ENCODE data around the gene KRT83. TPM values are rescaled to one million over a fixed set of nuclear protein-coding genes. Genes with fewer than 3 reads are reported as not detected.

Gene KRT83
- total and polyA plus RNA-seq, 2 donors (not counting 1 experiment from before 2014, with no cell fraction given) = not detected

DNA sequence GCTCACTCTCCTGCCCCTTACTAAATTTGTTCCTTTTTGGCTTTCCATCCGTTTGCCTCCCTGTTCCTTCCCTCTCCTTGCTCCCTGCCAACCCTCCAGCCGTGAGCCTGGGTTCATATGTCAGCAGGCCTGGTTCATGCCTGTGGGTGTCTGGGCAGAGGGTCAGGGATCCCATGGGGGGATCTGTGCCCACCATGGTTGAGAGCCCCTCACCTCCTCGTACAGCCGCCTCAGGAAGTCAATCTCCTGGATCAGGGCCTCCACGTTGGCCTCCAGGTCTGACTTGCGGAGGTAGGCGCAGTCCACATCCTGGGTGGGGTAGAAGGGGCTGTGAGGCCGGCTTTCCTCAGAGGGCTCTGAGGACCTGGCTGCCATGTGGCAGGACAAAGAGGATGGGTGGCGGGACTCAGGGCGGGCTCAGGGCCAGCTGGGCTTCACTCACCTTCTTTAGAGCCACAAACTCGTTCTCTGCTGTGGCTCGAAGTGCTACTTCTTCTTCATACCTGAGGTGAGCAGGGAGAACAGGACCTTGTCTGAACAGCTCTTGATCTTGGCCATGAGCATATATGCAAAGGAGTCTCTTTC lies 3.6 kb downstream of the KRT83 start:
- Histone ChIP-seq H3K9me3 (ENCODE audit: control extremely low read depth in 1 of 3, control insufficient read depth in 2 of 3, insufficient read depth in 1 of 3, low read length in 2 of 3) (no peaks in the 10 kb centered on the region), H3K9ac (ENCODE audit: low read length) (no peak overlapping the region), H3K27me3 (replicated peaks in 1 of 4; ENCODE audit: control extremely low read depth in 1 of 4, control insufficient read depth in 3 of 4, insufficient read depth in 4 of 4, low read length in 3 of 4) (peaks cover 0 to 19% (median 3%) of the 10 kb centered on the region in 4 experiments), H4K20me1 (ENCODE audit: control insufficient read depth, insufficient read depth, low read length, poor library complexity, severe bottlenecking) (no peaks in the 10 kb centered on the region), H3K27ac (ENCODE audit: low read length in 2 of 2) (no peak overlapping the region), H3K4me3 (ENCODE audit: control extremely low read depth in 1 of 5, extremely low read depth in 1 of 5, insufficient read depth in 1 of 5, low read depth in 2 of 5, low read length in 4 of 5) (no peak overlapping the region), H3K79me2 (ENCODE audit: control insufficient read depth, insufficient read depth, low read length) (no peaks in the 10 kb centered on the region), H3K36me3 (replicated peaks in 1 of 2; ENCODE audit: control extremely low read depth in 1 of 2, control insufficient read depth in 1 of 2, extremely low read depth in 1 of 2, insufficient read depth in 2 of 2, low read length in 1 of 2) (no peaks in the 10 kb centered on the region), H3K4me1 (ENCODE audit: control insufficient read depth in 2 of 2, insufficient read depth in 2 of 2, low read length in 2 of 2) (no peaks in the 10 kb centered on the region), H3K4me2 (replicated peaks; ENCODE audit: low read depth, low read length, poor library complexity, severe bottlenecking) (no peak overlapping the region), H2AFZ (ENCODE audit: insufficient read depth, low read depth, low read length, poor library complexity, severe bottlenecking) (no peak overlapping the region)
- no peak for TF ChIP-seq EZH2 (IDR thresholded peaks at IDR 0.05; ENCODE audit: borderline replicate concordance, insufficient read depth, low read depth, low read length, poor library complexity, severe bottlenecking)
- TF ChIP-seq, protein P1, sequence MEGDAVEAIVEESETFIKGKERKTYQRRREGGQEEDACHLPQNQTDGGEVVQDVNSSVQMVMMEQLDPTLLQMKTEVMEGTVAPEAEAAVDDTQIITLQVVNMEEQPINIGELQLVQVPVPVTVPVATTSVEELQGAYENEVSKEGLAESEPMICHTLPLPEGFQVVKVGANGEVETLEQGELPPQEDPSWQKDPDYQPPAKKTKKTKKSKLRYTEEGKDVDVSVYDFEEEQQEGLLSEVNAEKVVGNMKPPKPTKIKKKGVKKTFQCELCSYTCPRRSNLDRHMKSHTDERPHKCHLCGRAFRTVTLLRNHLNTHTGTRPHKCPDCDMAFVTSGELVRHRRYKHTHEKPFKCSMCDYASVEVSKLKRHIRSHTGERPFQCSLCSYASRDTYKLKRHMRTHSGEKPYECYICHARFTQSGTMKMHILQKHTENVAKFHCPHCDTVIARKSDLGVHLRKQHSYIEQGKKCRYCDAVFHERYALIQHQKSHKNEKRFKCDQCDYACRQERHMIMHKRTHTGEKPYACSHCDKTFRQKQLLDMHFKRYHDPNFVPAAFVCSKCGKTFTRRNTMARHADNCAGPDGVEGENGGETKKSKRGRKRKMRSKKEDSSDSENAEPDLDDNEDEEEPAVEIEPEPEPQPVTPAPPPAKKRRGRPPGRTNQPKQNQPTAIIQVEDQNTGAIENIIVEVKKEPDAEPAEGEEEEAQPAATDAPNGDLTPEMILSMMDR (IDR thresholded peaks at IDR 0.05) = no peak
- no peak for ATAC-seq (ENCODE audit: low read depth)
- Mint-ChIP-seq H3K9me3 (ENCODE audit: insufficient read depth) (no peaks in the 10 kb centered on the region), H3K27ac (no peak overlapping the region), H3K27me3 (peaks cover 37% of the 10 kb centered on the region), H3K4me1 (no peaks in the 10 kb centered on the region), H3K4me3 (no peak overlapping the region)
- 91% methylated on average over 11 of the region's 12 CpGs for WGBS (ENCODE audit: insufficient coverage)
- intact Hi-C loops (cut with micrococcal nuclease) = no loop called here
- DNase-seq = no peak
- ChIA-PET POLR2A (no interaction called here), CTCF (no interaction called here)

DNA sequence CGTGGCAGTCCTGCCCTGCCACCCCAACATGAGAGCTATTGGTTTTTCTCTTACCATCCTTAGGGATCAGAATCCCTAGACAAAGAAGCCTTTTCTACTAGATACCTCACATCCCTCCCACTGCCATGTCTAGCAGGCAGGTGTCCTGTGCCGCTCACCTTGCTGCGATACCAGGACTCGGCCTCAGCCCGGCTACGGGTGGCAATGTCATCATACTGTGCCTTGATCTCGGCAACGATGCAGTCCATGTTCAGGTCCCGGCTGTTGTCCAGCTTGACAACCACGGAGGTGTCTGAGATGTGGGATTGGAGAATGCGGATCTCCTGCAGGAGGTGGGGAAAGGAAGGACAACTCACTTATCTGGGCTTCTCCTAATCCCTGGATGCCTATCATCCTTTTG lies 4.5 kb downstream of the KRT83 start:
- Histone ChIP-seq H3K79me2 (ENCODE audit: control insufficient read depth, insufficient read depth, low read length) (no peaks in the 10 kb centered on the region), H3K9me3 (ENCODE audit: control extremely low read depth in 1 of 3, control insufficient read depth in 2 of 3, insufficient read depth in 1 of 3, low read length in 2 of 3) (no peaks in the 10 kb centered on the region), H3K36me3 (replicated peaks in 1 of 2; ENCODE audit: control extremely low read depth in 1 of 2, control insufficient read depth in 1 of 2, extremely low read depth in 1 of 2, insufficient read depth in 2 of 2, low read length in 1 of 2) (no peaks in the 10 kb centered on the region), H3K4me3 (ENCODE audit: control extremely low read depth in 1 of 5, extremely low read depth in 1 of 5, insufficient read depth in 1 of 5, low read depth in 2 of 5, low read length in 4 of 5) (no peak overlapping the region), H2AFZ (ENCODE audit: insufficient read depth, low read depth, low read length, poor library complexity, severe bottlenecking) (no peak overlapping the region), H4K20me1 (ENCODE audit: control insufficient read depth, insufficient read depth, low read length, poor library complexity, severe bottlenecking) (no peaks in the 10 kb centered on the region), H3K9ac (ENCODE audit: low read length) (no peak overlapping the region), H3K4me2 (replicated peaks; ENCODE audit: low read depth, low read length, poor library complexity, severe bottlenecking) (no peak overlapping the region), H3K27me3 (replicated peaks in 1 of 4; ENCODE audit: control extremely low read depth in 1 of 4, control insufficient read depth in 3 of 4, insufficient read depth in 4 of 4, low read length in 3 of 4) (peaks cover 0 to 16% (median 3%) of the 10 kb centered on the region in 4 experiments), H3K27ac (ENCODE audit: low read length in 2 of 2) (no peak overlapping the region), H3K4me1 (ENCODE audit: control insufficient read depth in 2 of 2, insufficient read depth in 2 of 2, low read length in 2 of 2) (no peaks in the 10 kb centered on the region)
- Mint-ChIP-seq H3K9me3 (ENCODE audit: insufficient read depth) (no peaks in the 10 kb centered on the region), H3K27ac (no peak overlapping the region), H3K4me3 (no peak overlapping the region), H3K4me1 (no peaks in the 10 kb centered on the region), H3K27me3 (peaks cover 36% of the 10 kb centered on the region)
- ChIA-PET POLR2A (no interaction called here), CTCF (interaction anchor here (0.8 to 1.5 kb wide), 3 partner anchors 10 to 164 kb away, joined by 3 read pairs; no protein-coding TSS in a partner anchor)
- intact Hi-C loops (cut with micrococcal nuclease) = no loop called here
- WGBS (ENCODE audit: insufficient coverage) = 94% methylated on average over 9 of the region's 11 CpGs
- ATAC-seq (ENCODE audit: low read depth) (no peak), DNase-seq (no peak)
- no peak for TF ChIP-seq EZH2 (IDR thresholded peaks at IDR 0.05; ENCODE audit: borderline replicate concordance, insufficient read depth, low read depth, low read length, poor library complexity, severe bottlenecking)
- TF ChIP-seq, protein P1 (IDR thresholded peaks at IDR 0.05) = no peak
